NCI-H774 (cell line): Measurements from ENCODE around the gene HJURP.

Experiments
- DNase-seq: peaks from one replicate; lab custom pipeline; 2025; lab: John Stamatoyannopoulos, UW

The HJURP gene

DNA sequence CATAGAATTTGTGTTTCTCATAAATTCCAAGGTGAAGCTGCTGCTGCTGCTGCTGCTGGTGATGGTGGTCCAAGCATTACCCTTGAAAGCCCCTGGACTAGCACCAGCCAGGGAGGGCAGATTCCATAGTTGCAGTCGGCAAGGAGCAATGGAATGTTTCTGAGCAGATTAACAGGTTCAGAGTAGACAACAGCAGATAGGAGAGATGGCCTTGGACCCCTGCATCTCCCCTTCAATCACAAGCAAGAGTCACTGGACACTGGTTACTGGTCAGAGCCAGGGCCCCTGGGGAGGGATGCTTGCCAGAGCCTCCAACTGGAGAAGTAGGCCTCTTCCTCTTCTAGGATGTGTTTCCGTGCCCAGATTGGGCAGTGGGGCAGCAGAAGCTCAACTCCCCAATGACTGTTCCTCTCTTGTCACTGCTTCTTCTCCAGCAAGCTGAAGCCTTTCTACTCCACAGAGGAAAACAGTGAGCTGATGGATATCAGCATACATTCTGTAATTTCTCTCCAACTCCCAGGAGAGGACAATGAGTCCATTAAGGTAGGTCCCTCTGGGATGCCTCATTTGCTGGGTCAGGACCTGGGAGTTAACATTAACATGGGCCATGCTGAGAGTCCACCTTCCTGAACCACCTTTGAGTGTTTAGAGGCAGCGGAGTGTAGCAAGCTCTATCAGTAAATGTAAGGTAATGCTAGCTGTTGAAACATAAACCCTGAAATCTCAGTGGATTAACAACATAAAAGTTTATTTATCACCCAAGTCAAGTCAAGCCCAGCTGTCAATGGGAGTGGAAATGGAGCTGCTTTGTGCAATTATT is 40.9 kb downstream of the HJURP start:
- no peak for DNase-seq

DNA sequence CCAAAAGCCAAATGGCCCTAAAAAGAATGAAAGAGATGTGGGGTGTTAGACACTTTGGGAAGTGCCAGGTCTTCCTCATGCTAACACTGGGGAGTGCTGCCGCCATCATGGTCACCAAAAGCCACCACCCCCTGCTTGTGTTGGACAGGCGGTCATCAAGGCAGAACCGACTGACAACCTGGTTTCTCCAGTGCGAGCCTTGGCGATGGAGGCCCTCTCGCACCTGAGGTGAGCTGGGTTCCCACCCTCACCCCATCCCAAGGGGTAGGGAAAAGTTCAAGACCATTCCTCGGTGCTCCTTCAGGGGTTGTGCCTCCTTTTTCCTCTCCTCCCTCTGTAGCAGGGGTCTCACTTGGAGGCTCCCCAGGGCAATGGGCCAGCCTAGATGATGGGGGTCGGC is 42.6 kb downstream of the HJURP start:
- DNase-seq = no peak

DNA sequence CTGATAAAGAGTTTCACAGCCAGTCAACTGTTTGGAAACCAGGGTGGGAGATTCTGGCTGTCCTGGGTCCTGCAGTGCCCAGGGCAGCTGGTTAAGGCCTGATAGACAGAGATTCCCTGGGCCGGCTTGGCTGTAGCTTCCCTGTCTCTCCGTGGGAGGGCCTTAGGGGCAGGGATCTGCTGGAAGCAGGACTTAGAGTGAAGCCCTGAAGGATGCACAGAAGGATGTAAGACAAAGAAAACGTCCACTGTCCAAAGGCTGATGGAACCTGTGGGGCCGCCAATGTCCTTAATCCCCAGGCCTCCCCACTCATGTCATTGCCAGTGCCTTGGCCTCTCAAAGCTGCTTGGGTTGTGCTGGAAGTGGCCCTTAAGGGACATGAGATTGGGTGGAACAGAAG is 43.2 kb downstream of the HJURP start:
- DNase-seq = no peak

DNA sequence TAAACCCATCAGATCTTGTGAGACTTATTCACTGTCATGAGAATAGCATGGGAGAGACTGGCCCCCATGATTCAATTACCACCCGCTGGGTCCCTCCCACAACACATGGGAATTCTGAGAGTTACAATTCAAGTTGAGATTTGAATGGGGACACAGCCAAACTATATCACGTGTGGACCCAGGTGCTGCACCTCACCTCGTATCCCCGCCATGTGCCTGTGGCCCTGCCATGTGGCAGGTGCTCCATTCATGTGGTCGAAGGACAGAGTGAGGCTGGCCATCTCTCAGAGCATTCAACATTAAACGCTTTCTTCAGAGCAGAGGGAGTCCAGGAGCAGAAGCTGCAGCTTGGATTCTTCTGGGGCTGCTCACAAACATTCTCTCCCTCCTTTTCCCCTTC is 44.0 kb downstream of the HJURP start:
- DNase-seq = no peak

DNA sequence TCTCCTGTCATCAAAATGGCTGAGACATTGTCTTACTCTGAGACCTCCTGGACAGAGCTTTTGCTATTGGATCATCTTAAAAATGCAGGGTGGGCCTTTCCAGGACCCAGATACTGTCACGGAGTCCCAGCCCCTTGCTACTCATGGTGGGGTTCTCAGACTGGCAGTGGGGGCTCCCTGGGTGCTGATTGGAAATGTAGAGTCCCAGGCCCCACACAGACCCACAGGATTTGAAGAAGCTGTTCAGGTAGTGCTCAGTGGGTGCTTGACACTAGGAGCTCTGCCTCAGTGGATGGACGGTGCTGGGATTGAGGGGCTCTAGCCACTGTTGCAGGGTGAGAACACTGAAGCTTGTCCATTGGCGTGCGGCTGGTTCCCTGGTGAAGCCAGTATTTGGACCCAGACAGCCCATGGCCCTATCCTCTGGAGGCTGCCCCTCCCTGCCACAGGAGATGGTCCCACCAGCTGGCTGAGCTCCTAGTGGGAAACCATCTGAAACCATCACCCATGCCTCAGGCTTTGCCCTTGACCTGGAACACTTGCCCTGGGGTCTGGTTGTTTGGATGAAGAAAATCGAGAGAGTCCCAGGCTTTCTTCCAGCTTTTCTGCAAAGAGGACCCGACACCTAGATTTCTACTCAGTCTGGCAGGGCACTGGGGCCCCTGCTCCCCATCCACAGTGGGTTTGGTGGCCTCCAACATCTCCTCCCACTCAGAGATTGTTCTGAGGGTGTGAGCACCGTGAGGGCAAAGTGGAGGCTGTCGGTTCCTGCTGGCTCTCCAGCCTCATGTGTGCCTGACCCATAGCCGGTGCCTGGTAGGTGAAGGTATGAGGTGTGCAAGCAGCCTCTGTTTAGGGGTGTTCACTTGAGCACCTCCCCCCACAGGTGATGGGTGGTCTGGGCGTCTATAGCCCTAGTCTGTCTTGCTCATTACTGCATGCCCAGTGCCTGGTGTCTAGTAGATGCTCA is 46.1 kb downstream of the HJURP start:
- DNase-seq = no peak

DNA sequence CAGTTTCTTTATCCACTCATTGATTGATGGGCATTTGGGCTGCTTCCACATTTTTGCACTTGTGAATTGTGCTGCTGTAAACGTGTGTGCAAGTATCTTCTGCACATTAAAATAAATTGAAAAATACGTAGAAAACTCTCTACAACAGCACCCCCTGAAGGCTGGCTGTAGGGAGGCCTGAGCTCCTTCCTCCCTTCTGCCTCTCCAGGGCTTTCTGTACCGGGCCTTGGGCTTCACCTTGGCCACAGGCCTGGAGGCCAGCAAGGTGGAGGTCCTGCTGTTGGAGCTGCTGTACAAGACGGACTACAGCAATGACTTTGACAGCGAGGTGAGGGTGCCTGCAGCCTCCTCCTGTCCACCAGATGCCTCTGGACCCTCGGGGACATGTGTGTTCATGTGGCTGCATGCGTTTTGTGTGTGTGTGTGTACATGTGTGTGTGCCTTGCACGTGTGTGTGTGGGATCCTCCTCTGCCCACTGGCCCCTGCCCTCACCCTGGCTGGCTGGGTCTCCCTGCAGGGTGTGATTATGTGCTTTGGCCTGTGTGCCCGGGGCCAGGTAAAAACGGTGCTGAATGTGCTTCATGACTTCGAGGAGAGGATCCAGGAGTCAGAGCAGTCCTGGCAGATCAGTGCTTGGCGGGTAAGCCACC is 47.0 kb downstream of the HJURP start:
- no peak for DNase-seq

DNA sequence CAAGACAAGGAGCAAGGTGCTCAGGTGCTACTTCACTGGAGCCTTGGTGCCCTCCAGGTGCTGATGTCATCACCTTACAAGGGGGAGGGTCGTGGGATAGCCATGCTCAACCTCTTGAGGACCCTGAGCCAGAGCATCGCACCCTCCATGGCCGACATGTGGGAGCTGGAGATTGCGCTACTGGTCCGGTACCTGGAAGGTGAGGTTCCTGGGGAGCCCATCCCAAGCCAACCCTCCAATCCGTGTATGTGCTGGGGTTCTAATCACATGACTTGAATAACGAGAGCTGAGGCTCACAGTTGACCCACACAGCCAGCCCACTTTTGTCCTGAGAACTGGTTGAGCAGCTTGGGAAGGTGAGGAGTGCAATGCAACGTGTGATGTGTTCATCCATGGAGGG is 50.3 kb downstream of the HJURP start:
- no peak for DNase-seq

DNA sequence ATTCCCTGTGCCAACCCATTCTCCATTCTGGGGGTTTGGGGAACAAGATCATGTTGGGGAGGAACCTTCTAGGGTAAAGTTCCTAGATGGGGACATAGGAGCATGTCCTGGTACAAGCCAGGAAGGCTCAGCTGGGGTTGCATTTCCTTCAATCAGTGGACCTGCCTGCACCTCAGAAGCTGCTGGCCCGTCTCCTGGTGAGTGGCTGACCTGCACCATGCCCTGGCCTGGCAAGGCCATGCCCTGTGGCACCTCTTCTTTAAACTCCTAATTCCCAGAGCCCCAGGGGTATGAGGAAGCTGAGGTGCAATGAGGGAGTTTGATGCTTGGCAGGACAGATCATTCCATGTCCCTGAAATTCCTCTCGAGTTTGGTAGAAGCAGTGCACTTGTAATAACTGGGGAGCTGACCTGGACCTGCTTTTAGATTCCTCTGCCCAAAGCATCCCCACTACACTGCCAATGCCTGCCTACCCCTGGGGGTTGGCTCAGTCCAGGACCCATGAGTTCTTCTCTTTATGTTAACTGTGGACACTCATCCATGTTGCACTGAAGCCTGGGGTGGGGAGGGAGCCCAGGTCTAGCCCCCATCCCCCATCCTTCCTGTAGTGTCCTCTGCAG is 50.9 kb downstream of the HJURP start:
- no peak for DNase-seq

DNA sequence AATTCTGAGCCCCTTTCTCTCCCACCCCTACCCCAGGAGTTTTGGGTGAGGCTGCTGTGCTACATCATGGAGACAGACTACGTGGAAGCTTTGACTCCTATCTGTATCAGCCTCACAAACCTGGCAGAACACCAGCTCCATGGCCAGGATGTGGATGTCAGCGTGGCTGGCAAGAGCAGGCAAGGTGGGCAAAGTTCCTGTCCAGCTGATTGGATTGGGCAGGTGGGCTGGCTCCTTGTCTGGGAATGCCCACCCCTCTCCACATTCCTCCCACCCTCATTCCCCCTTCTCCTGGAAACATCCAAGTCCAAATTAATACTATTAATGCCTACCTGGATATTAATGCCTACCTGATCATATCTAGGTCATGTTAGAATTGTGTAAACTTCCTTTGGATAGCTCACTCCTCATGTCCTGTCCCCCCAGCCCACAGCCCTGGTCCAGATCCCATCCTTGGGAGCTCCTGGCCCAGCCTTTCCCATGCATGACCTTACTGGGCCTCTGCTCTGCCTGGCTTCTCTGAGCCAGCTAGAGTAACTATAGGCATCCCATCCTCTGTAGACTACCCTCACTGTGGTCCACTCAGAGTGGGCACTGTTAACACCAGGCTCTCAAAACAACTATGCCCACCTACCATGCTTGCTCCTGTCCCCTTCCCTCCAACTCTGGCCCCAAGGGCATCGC is 52.1 kb downstream of the HJURP start:
- no peak for DNase-seq

DNA sequence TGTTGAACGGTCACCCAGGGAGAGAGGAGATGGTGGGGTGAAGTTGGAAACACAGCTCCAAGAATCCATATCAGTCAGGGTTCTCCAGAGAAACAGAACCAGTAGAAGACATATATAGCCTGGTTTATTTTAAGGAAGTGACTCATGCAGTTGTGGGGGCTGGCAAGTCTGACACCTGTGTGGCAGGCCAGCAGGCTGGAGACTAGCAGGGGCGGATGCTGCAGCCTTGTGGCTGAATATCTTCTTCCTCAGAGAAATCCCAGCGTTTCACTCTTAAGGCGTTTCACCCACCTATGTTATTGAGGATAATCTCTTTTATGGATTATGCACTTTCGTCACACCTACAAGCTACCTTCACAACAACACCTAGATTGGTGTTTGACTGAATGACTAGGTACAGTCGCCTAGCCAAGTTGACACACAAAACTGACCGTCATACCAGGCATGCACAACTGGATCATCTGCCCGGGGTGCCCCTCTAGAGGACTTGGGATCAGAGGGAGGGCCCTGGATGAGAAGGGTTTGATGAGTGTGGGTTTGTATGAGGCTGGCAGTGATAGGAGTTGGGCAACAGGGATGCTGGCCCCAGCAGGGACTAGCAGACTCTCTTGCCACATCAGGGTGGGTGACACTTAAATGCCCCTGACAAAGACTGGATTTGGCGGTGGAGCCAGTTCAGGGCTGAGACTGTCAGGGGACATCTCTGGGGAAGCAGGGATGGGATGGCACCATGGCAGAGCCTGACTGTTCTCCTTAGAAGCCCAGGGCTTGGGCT is 52.8 kb downstream of the HJURP start:
- no peak for DNase-seq

DNA sequence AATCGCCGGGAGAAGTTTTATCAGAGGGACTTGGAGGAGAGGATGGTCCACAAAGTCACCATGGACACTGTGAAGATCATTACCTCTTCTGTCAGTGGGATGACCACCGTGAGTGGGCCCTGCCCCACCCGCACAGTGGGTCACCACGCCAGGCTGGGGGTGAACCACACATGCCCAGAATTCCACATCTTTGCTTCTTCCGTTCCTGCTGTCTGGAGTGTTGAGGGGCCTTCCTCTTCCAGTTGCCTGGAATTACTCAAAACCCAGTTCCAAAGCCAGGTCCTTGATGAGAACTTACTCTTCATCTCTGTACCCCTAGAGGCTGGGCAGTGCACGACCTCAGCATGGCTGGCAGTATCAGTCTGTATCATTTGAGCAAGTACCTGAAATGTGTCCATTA is 54.1 kb downstream of the HJURP start:
- no peak for DNase-seq

DNA sequence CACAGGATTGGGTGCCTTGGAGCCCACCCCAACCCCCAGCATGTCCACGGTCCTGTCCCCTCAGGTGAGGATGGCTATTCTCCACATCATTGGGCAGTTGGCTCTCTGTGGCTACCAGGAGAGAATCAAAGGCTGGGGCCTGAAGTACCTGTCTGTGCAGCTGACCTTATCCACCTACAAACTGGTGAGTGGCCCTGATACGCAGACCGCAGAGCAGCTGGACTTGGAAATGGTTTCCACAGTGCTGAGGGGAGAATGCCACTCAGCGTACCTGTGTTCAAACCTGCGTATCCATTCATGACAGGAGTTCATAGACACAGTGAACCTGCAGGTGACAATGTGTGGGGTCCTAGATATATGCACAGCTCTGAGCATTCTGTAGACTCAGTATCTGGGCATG is 54.6 kb downstream of the HJURP start:
- no peak for DNase-seq

DNA sequence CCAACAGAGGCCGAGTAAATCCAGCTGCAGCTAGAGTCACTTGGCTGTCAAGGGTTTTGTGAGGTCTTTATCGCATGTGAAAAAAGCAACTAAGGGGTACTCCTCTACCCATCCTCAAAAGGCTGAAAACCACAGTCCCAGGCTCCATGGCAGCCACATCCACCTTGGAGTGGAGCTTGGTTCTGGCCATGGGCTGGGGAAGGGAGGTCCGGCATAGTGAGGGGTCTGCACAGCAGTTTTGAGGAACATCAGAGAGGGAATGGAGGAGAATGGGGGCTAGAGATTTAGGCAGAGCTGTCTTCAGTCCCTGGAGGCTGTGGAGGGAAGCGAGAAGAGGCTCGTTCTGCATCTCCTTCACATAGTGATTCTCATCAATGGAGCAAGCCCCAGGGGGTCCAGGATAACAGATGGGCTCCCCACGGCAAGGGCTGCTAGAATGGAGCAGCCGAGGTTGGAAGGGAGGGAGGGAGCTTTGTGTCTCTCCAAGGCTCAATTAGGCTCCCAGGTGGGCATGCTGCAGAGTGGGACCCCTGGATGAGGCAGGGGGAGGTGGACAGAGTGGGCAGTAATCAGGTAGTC is 55.2 kb downstream of the HJURP start:
- DNase-seq = no peak

DNA sequence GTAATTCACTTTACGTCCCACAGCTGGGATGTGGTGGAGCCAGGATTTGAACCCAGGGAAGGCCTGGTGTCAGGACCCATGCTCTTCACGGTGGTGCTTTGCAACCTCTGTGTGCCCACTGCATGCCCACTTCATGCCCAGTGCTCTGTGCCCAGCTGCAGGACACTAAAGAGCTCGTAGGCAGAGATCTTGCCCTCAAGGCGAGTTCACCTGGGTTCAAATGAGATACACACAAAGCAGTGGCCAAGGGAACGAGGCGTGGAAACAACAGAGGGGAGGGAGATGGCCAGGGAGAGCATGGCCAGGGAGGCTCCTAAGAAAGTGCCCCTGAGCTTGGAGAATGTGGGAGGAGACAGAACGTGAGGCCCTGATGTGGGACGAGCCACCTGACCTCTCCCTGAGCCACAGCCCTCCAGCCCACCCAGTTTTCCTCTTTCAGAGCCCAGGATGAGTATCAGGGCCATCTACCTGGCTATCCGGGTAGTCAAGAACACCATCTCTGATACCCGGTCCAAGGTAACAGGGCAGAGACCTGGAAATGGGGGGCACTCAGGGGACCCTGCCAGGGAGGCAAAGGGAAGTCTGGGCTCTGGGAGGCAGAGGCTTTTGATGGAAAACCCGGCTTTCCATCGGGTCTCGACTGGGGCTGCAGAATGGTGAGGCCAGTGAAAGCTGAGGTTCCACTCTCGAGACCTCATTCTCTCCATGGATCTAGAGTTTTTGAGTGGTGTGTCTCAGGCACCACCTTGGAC is 55.8 kb downstream of the HJURP start:
- no peak for DNase-seq

DNA sequence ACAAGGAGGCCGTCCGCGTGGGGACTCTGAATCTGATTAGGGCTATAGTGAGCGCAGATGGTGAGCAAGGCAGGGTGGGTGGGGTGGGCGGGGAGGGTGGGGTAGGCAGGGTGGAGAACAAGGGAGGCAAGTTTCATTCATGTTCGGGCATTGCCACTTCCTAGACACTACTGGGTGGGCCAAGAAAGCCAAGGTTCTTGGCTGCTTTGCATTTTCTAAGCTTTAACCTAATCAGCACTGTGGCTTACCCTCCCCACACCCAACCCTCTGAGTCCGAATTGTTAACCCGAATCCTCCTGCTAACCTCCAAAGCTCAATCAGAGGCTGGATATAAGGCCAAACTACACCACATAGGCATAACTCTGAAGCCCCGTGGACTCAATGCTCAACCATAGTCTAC is 58.1 kb downstream of the HJURP start:
- DNase-seq = no peak

DNA sequence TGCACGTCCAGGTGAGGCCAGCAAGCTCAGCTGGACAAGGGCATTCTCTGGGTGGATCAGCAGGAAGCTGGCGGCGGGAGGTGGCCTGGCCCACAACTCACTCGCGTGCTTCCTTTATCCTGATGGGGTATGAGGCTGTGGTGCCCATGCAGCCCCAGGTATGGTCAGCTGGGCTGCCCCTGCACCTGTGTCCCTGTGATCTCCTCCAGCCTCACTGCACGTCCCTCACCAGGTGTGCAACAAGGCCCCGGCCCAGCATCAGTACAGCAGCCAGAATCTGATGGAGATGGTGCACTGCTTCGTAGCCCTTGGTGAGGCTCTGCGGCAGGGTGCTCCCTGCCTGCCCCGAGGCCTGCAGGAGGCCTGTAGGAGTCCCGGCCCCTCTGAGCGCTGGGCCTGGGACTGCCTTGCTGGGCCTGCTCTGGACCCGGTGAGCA is 58.6 kb downstream of the HJURP start:
- no peak for DNase-seq

DNA sequence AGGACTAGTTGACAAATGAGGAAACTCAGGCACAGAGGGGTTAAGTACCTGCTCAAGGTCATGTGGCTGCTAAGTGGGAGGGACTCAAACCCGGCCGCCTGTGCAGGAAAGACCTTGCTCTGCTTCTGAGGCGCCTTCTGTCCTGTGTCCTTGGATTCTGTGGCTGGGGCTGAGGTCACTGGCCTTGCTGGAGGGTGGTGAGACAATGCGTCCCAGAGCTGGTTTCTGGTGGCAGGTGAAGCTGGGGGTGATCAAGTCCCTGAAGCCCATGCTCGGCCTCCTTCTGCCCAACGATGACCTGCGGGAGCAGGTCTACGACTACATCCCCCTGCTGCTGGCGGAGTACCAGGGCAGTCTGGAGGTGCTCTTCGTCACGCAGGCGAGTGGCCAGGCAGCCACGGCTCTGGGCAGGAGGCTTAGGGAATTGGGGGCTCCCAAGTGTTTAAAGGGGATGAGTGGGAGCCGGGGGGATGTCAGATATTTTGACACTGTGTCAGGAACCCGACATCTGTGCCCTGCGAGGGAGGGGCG is 60.1 kb downstream of the HJURP start:
- no peak for DNase-seq

DNA sequence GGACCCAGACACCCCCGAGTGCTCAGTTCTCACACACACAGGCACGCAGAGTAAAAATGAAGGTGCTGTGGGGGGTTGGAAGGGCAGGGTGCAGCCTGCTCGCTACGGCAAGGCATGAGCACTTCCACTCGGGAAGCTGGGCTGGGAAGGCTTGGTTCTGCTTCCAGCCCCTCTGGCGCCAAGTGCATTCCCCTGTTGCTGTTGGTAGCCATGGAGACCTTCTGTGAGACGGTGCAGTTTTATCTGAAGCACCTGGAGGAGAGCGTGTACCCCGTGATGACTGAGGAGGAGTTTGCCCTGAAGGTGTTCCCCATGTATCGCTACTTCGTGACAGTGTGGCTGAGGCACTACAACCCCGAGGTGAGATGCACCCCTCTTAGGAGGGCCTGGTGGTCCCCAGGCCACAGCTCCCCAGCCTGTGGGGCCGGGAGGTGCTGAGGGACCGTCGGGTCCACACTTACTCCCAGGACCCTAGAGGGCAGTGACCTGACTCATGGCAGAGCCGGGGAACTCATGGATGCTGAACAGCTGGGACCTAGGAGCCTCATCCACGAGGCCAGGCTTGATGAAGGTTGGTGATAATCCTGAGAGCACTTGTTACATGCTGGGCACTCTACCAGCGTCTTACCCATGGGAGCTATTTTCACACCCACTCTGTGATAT is 60.7 kb downstream of the HJURP start:
- no peak for DNase-seq

DNA sequence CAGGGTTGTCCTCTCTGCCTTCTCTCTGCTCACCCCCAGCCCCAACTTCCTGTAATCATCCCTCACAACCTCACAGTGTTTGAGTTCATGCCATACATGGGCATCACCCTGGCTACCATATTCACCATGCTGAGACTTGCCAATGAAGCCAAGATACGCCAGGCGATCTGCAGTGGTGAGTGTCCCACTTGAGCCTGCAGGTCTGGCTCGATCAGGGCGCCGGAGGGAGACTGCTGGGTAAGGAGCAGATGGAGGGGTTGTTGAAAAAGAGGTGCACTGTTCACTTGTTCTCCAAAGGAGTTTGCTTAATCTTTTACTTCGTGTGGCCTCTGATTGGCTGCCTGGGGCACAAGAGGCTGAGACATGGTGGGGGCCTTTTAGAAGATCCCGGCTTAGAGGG is 61.6 kb downstream of the HJURP start:
- no peak for DNase-seq
